CD4-positive, alpha-beta T cell treated with Interleukin-15 for 1 hour (primary cell): ENCODE data around the gene TAS2R7.
"Not testable (repeated sequence)": the region's sequence is repeated elsewhere in the genome, so short reads cannot be mapped to it uniquely, and the experiment has no call there.

ENCODE experiments used
- DNase-seq: peaks from one replicate; pipeline ENCODE4 v3.0.0-alpha.2; 2020

The TAS2R7 gene

GRCh38 chr12:10802587-10802986 lies at the start of gene TAS2R7:
TSS of gene TAS2R7 (minus strand) at chr12:10802627. CDS start at chr12:10802570, 57 bp downstream.
- no peak for DNase-seq

- no peak for DNase-seq
Measured at GRCh38 chr12:10851243-10851858, 48.9 kb upstream of the TAS2R7 start.

GRCh38 chr12:10849425-10849878 lies 47.0 kb upstream of the TAS2R7 start, which contains the start of gene PRR4:
TSS of gene PRR4 (minus strand) at chr12:10849475. CDS start at chr12:10849437, 38 bp downstream.
- DNase-seq = no peak

- no peak for DNase-seq
Measured at GRCh38 chr12:10847744-10848143, 45.3 kb upstream of the TAS2R7 start.

- no peak for DNase-seq
Measured at GRCh38 chr12:10842862-10843261, 40.4 kb upstream of the TAS2R7 start.

GRCh38 chr12:10838461-10838860 lies 36.0 kb upstream of the TAS2R7 start:
- no peak for DNase-seq

- DNase-seq = no peak
Measured at GRCh38 chr12:10829994-10830393, 27.6 kb upstream of the TAS2R7 start.

GRCh38 chr12:10826258-10826657 lies 23.8 kb upstream of the TAS2R7 start, which contains the start of gene TAS2R10:
TSS of gene TAS2R10 (minus strand) at chr12:10826358. CDS start at chr12:10826269, 89 bp downstream.
- DNase-seq = no peak

- DNase-seq = no peak
Measured at GRCh38 chr12:10824957-10825356, 22.5 kb upstream of the TAS2R7 start.

- DNase-seq = no peak
Measured at GRCh38 chr12:10811883-10812536, 9.6 kb upstream of the TAS2R7 start.

- no peak for DNase-seq
Measured at GRCh38 chr12:10810068-10810467, 7.6 kb upstream of the TAS2R7 start, which contains the start of gene TAS2R9. TSS of gene TAS2R9 (minus strand) at chr12:10810168. CDS start at chr12:10810075, 93 bp downstream.

GRCh38 chr12:10807186-10807585 lies 4.8 kb upstream of the TAS2R7 start, which contains the start of gene TAS2R8:
TSS of gene TAS2R8 (minus strand) at chr12:10807286. CDS start at chr12:10806980, 306 bp downstream.
- no peak for DNase-seq

GRCh38 chr12:10801741-10802140 lies 686 bp downstream of the TAS2R7 start:
- no peak for DNase-seq

- no peak for DNase-seq
Measured at GRCh38 chr12:10794222-10794621, 8.2 kb downstream of the TAS2R7 start.

- not testable (repeated sequence) for DNase-seq
Measured at GRCh38 chr12:10791769-10792168, 10.7 kb downstream of the TAS2R7 start.

GRCh38 chr12:10783252-10783651 lies 19.2 kb downstream of the TAS2R7 start:
- no peak for DNase-seq

- no peak for DNase-seq
Measured at GRCh38 chr12:10779103-10779502, 23.3 kb downstream of the TAS2R7 start.

GRCh38 chr12:10771132-10771733 lies 31.2 kb downstream of the TAS2R7 start:
- no peak for DNase-seq

GRCh38 chr12:10759657-10760056 lies 42.8 kb downstream of the TAS2R7 start:
- DNase-seq = no peak

GRCh38 chr12:10756194-10756593 lies 46.2 kb downstream of the TAS2R7 start:
- no peak for DNase-seq

- no peak for DNase-seq
Measured at GRCh38 chr12:10753059-10753458, 49.4 kb downstream of the TAS2R7 start.
